Esophagus squamous epithelium (tissue), 4 donors: Measurements from ENCODE around the gene BAZ2A.

Source experiments
- POLR2A ChIP-seq, 4 donors: fragments of 450-650 bp; IDR thresholded peaks; one replicate each; pipeline ENCODE4 v1.6.1; 2017; ENCODE audit warnings: antibody characterized with exemption in 4 of 4, mild to moderate bottlenecking in 4 of 4, moderate library complexity in 3 of 4
- TF ChIP-seq, protein P1 (sequence below), 6 experiments: fragments of 450-650 bp in 4 of 6; fragments of 200-600 bp in 2 of 6; sonication (generic) in 2 of 6; IDR thresholded peaks; one replicate each; pipeline ENCODE4 v1.5.1; 2016 to 2019; ENCODE audit warnings: antibody characterized with exemption in 6 of 6, mild to moderate bottlenecking in 4 of 6, moderate library complexity in 4 of 6

DNA sequence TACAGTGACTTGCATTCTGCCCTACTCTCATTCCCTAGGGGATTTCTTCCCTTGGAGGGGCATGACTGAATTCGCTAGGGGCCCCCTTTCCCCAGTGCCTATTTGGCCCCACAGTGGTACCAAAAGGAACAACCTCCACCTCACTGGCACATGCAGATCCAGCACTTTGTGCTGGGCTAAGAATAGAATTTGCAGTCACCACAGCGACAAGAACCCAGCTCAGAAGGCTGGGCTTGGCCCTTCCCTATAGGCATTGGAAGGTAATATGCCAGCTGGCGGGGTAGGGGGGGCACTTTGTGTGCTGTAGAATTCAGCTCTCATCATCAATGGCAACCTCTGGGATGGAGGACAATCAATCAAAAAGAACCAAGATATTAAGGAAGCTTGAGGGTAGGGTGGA lies 13.9 kb downstream of the BAZ2A start:
- TF ChIP-seq, protein P1, sequence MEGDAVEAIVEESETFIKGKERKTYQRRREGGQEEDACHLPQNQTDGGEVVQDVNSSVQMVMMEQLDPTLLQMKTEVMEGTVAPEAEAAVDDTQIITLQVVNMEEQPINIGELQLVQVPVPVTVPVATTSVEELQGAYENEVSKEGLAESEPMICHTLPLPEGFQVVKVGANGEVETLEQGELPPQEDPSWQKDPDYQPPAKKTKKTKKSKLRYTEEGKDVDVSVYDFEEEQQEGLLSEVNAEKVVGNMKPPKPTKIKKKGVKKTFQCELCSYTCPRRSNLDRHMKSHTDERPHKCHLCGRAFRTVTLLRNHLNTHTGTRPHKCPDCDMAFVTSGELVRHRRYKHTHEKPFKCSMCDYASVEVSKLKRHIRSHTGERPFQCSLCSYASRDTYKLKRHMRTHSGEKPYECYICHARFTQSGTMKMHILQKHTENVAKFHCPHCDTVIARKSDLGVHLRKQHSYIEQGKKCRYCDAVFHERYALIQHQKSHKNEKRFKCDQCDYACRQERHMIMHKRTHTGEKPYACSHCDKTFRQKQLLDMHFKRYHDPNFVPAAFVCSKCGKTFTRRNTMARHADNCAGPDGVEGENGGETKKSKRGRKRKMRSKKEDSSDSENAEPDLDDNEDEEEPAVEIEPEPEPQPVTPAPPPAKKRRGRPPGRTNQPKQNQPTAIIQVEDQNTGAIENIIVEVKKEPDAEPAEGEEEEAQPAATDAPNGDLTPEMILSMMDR (IDR thresholded peaks at IDR 0.05), result no peak
- TF ChIP-seq POLR2A (IDR thresholded peaks at IDR 0.05), result no peak
